Upper lobe of right lung (tissue), 1 donor: Measurements from ENCODE around the gene TCOF1. TPM values are rescaled to one million over a fixed set of nuclear protein-coding genes. Genes with fewer than 3 reads are reported as not detected.

ENCODE experiments used
- ATAC-seq: fragments of 200-7000 bp; cut with Tn5 transposase; one replicate; pipeline ENCODE4 v1.9.1; 2020; ENCODE audit warnings: mild to moderate bottlenecking, moderate library complexity
- DNase-seq: peaks from one replicate; pipeline ENCODE4 v3.0.0-alpha.2; 2020
- H3K27ac ChIP-seq: fragments of 200-600 bp; one replicate; pipeline ENCODE4 v1.8.0; 2022
- H3K27me3 ChIP-seq: fragments of 200-600 bp; one replicate; pipeline ENCODE4 v1.8.0; 2022; ENCODE audit warnings: mild to moderate bottlenecking
- H3K36me3 ChIP-seq: fragments of 200-600 bp; one replicate; pipeline ENCODE4 v1.8.0; 2022
- H3K4me1 ChIP-seq: fragments of 200-600 bp; one replicate; pipeline ENCODE4 v1.8.0; 2022
- H3K4me3 ChIP-seq: fragments of 200-600 bp; one replicate; pipeline ENCODE4 v1.8.0; 2022; ENCODE audit warnings: mild to moderate bottlenecking
- H3K9me3 ChIP-seq: fragments of 200-600 bp; one replicate; pipeline ENCODE4 v1.8.0; 2022
- intact Hi-C: fragments of 100-400 bp; cut with DNase I; formaldehyde crosslinking; loops from one replicate; pipeline ENCODE4 v1.11.0; 2022
- total RNA-seq: library from RNA; stranded (reverse); fragmentation: NEBNext Ultra II Directional; extraction: Animal tissue kit (Norgen Biotek cat#: 25700); gene quantifications from one replicate; pipeline ENCODE4 v1.2.1, GENCODE V29; 2021
- TF ChIP-seq, protein P1 (sequence below): fragments of 200-600 bp; IDR thresholded peaks from one replicate; pipeline ENCODE4 v1.8.0; 2022; ENCODE audit warnings: antibody characterized with exemption
- donor health status: DM: no; HTN: yes; CAD: no; lungs with severe emphysema.

TCOF1 gene
- total RNA-seq, 1 donor from 2014 or later = 31.1 TPM

DNA sequence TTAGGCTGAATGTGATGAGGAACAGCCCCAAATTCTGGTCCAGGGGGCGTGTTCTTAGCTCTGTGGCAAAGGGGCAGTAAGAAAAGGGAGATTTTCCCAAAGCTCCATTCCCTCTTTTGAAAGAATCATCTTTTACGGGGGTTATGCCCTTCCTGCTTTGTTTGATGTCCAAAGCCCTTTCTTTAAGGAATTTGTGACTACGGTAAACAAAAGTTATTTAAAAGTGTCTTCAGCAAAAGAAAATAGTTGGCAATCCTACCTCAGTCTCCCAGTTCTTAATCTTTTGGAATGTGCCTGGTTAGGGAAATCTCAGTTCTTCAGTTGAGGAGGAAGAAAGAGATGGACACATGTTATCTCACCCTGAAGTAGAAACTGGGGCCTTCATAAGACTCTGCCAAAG is 30.4 kb upstream of the TCOF1 start:
- Histone ChIP-seq H3K27me3 (no peaks in the 10 kb centered on the region), H3K4me1 (no peaks in the 10 kb centered on the region), H3K9me3 (no peaks in the 10 kb centered on the region), H3K36me3 (no peaks in the 10 kb centered on the region), H3K27ac (no peak overlapping the region), H3K4me3 (no peak overlapping the region)
- DNase-seq (no peak), ATAC-seq (no peak)
- TF ChIP-seq, protein P1, sequence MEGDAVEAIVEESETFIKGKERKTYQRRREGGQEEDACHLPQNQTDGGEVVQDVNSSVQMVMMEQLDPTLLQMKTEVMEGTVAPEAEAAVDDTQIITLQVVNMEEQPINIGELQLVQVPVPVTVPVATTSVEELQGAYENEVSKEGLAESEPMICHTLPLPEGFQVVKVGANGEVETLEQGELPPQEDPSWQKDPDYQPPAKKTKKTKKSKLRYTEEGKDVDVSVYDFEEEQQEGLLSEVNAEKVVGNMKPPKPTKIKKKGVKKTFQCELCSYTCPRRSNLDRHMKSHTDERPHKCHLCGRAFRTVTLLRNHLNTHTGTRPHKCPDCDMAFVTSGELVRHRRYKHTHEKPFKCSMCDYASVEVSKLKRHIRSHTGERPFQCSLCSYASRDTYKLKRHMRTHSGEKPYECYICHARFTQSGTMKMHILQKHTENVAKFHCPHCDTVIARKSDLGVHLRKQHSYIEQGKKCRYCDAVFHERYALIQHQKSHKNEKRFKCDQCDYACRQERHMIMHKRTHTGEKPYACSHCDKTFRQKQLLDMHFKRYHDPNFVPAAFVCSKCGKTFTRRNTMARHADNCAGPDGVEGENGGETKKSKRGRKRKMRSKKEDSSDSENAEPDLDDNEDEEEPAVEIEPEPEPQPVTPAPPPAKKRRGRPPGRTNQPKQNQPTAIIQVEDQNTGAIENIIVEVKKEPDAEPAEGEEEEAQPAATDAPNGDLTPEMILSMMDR = no peak
- intact Hi-C loops = no loop called here

DNA sequence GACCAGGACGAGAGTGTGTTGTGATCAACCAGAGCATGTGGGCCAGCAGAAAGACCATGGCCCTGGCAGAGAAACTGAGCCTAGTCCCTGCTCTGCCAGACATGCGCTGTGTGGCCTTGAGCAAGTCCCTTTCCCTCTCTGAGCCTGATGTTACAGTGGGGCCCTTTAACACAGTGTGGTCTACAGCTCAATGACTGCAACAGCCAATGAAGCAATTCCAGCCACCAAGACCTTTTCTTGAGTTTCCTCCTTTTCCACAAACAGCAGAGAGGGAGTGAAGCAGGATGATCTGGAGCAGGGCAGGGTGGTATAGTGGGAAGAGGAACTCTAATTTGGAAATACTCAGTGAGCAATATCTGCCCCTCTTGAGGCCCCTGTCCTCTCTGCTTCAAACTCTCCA is 29.0 kb upstream of the TCOF1 start:
- H3K9me3 ChIP-seq = no peaks in the 10 kb centered on the region
- ATAC-seq (peak; percentile 70), DNase-seq (no peak)
- no peaks in the 10 kb centered on the region for H3K27me3 ChIP-seq
- no peaks in the 10 kb centered on the region for H3K4me1 ChIP-seq
- H3K27ac ChIP-seq = no peak overlapping the region
- intact Hi-C loops = no loop called here
- TF ChIP-seq, protein P1 = no peak
- H3K36me3 ChIP-seq = no peaks in the 10 kb centered on the region
- H3K4me3 ChIP-seq = no peak overlapping the region

DNA sequence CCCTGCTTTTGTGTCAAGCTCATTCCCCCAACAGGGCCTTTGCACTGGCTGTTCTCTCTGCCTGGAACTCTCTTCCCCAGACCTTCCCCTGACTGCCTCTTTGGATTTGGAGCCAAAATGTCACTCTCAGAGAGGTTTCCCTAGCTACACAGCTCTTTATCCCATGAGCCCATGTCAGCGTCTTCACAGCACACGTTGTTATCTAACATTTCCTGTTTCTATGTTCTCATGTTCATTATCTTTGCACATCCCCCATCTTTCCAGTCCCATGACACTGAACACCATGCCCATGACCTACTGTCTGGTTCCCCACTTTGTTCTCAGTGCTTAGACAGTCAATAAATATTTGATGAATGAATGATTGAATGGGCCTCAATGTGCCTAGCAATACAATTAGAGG is 28.5 kb upstream of the TCOF1 start:
- TF ChIP-seq, protein P1 = no peak
- peak; percentile 64 for ATAC-seq
- intact Hi-C loops = no loop called here

DNA sequence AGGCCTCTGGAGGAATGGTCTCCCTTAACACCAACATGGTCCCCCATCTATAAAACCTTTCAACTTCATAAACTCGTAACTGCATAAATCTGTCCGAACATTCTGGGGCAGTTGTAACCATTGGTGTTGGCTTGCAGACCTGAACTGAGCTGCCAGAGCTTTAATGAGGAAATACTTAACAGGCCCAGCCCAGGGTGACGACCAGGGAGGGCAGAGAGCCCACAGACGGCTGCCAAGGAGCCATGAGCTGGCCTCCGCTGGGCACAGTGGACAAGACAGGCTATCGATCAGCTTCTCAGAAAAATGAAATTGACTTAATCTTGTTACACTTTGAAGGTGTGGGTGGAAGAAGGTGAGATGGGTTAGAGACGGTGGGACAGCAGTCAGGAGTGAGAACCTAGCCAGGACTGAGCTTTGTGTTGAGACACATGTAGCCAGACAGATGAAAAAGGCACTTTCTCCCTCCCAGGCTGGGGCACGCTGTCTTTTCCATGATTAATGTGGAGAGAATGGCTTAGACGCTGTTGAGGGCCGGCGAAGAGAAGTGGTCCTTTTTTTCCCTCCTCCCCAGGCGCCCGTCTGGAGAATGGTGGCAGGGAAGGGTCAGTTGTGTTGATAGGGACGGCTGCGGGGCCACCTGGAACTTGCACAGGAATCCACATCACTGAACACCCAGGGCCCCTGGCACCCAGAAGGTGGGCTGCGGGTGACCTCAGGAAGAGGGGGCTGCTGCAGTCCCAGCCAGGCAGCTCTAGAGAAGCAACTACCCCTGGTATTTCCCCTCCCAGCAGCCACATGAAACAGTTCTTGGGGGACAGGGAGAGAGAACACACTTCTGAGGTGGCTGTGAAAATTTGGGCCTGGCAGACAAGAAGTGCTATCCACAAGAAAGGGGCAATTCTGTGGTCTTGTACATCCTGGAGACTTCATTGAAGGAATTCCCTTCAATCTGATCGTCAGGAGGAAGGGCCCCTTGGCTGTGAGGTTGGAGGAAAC is 27.3 kb upstream of the TCOF1 start:
- DNase-seq (no peak), ATAC-seq (peak; percentile 8)
- intact Hi-C loops = no loop called here
- TF ChIP-seq, protein P1 = no peak
- Histone ChIP-seq H3K27me3 (no peaks in the 10 kb centered on the region), H3K4me3 (no peak overlapping the region), H3K4me1 (no peaks in the 10 kb centered on the region), H3K9me3 (no peaks in the 10 kb centered on the region), H3K27ac (no peak overlapping the region), H3K36me3 (no peaks in the 10 kb centered on the region)

More for the DNA sequence above, 28.5 kb upstream of the TCOF1 start:
- DNase-seq = no peak
- Histone ChIP-seq H3K9me3 (no peaks in the 10 kb centered on the region), H3K4me3 (no peak overlapping the region), H3K36me3 (no peaks in the 10 kb centered on the region), H3K4me1 (no peaks in the 10 kb centered on the region), H3K27ac (no peak overlapping the region), H3K27me3 (no peaks in the 10 kb centered on the region)

DNA sequence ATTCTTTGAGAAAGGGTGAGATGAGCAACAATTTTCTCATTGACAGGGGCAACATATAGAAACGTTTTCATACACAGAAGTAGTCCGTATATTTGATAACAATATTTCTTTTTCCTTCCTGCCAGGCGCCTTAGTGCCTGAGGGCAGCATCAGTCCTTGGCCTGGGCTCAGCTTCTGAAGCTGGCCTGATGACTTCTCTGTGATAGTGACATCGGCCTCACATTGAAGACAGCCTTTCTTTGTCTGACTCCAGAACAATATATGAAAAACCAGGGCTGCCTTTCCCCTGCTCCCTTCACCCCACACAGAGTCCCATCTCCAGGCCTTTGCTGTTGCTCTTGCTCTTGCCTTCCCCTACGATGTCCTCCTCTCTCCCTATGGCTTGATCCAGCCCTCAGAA is 24.1 kb upstream of the TCOF1 start:
- ATAC-seq (no peak), DNase-seq (no peak)
- Histone ChIP-seq H3K36me3 (no peaks in the 10 kb centered on the region), H3K4me1 (no peaks in the 10 kb centered on the region), H3K4me3 (no peak overlapping the region), H3K27ac (no peak overlapping the region), H3K27me3 (no peaks in the 10 kb centered on the region), H3K9me3 (no peaks in the 10 kb centered on the region)
- intact Hi-C loops = no loop called here
- TF ChIP-seq, protein P1 = no peak
